Panc1 (cell line): ENCODE data around the gene PPP1R1B.

Source experiments
- POLR2AphosphoS5 ChIP-seq: IDR thresholded peaks from 2 replicates; pipeline ENCODE4 v1.6.1; 2012; ENCODE audit warnings: mild to moderate bottlenecking, low read depth, low read length, moderate library complexity
- SIN3A ChIP-seq: IDR thresholded peaks from 2 replicates; pipeline ENCODE4 v1.6.1; 2012; ENCODE audit warnings: low read depth, mild to moderate bottlenecking, low read length, moderate library complexity, borderline replicate concordance; ENCODE audit not compliant: insufficient read depth
- TF ChIP-seq, protein P1 (sequence below): fragments of 450-650 bp; IDR thresholded peaks from 2 replicates; pipeline ENCODE4 v1.5.1; 2017; ENCODE audit warnings: mild to moderate bottlenecking
- TF ChIP-seq, protein P2 (sequence below), 2 experiments: IDR thresholded peaks; 2 replicates each; pipeline ENCODE4 v1.6.1; 2011 to 2012; ENCODE audit warnings: low read depth in 2 of 2, control low read depth in 1 of 2, low read length in 1 of 2, mild to moderate bottlenecking in 1 of 2, moderate library complexity in 1 of 2; ENCODE audit not compliant: insufficient read depth in 1 of 2

DNA sequence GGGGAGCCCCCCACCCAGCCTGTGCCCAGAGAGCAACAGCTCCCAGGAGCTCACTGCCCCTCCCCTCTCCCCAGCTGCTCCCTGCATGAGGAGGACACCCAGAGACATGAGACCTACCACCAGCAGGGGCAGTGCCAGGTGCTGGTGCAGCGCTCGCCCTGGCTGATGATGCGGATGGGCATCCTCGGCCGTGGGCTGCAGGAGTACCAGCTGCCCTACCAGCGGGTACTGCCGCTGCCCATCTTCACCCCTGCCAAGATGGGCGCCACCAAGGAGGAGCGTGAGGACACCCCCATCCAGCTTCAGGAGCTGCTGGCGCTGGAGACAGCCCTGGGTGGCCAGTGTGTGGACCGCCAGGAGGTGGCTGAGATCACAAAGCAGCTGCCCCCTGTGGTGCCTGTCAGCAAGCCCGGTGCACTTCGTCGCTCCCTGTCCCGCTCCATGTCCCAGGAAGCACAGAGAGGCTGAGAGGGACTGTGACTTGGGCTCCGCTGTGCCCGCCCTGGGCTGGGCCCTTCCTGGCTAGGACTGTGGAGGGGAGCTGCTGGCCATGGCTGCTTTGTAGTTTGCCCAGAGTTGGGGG is 39.0 kb downstream of the PPP1R1B start:
- TF ChIP-seq, protein P1, sequence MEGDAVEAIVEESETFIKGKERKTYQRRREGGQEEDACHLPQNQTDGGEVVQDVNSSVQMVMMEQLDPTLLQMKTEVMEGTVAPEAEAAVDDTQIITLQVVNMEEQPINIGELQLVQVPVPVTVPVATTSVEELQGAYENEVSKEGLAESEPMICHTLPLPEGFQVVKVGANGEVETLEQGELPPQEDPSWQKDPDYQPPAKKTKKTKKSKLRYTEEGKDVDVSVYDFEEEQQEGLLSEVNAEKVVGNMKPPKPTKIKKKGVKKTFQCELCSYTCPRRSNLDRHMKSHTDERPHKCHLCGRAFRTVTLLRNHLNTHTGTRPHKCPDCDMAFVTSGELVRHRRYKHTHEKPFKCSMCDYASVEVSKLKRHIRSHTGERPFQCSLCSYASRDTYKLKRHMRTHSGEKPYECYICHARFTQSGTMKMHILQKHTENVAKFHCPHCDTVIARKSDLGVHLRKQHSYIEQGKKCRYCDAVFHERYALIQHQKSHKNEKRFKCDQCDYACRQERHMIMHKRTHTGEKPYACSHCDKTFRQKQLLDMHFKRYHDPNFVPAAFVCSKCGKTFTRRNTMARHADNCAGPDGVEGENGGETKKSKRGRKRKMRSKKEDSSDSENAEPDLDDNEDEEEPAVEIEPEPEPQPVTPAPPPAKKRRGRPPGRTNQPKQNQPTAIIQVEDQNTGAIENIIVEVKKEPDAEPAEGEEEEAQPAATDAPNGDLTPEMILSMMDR: no peak; the same call in 1 of the 2 replicates
- TF ChIP-seq, protein P2, sequence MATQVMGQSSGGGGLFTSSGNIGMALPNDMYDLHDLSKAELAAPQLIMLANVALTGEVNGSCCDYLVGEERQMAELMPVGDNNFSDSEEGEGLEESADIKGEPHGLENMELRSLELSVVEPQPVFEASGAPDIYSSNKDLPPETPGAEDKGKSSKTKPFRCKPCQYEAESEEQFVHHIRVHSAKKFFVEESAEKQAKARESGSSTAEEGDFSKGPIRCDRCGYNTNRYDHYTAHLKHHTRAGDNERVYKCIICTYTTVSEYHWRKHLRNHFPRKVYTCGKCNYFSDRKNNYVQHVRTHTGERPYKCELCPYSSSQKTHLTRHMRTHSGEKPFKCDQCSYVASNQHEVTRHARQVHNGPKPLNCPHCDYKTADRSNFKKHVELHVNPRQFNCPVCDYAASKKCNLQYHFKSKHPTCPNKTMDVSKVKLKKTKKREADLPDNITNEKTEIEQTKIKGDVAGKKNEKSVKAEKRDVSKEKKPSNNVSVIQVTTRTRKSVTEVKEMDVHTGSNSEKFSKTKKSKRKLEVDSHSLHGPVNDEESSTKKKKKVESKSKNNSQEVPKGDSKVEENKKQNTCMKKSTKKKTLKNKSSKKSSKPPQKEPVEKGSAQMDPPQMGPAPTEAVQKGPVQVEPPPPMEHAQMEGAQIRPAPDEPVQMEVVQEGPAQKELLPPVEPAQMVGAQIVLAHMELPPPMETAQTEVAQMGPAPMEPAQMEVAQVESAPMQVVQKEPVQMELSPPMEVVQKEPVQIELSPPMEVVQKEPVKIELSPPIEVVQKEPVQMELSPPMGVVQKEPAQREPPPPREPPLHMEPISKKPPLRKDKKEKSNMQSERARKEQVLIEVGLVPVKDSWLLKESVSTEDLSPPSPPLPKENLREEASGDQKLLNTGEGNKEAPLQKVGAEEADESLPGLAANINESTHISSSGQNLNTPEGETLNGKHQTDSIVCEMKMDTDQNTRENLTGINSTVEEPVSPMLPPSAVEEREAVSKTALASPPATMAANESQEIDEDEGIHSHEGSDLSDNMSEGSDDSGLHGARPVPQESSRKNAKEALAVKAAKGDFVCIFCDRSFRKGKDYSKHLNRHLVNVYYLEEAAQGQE (IDR thresholded peaks at IDR 0.05; ENCODE audit: insufficient read depth in 1 of 2, low read depth in 2 of 2, low read length in 1 of 2): no peak
- TF ChIP-seq POLR2AphosphoS5 (no peak), SIN3A (no peak)
